ENCODE results near the gene LILRB5.

GRCh38 chr19:54255105-54255775 is 1.8 kb downstream of the LILRB5 start:
- no peak for TF ChIP-seq CTCF (conservative IDR thresholded peaks at IDR 0.05)
- TF ChIP-seq ZFX (IDR thresholded peaks at IDR 0.05): no peak

Data from C4-2B (cell line).